Panc1 (cell line): ENCODE measurements around the gene PRKD2.

Source experiments
- CTCF ChIP-seq: fragments of 450-650 bp; IDR thresholded peaks from 2 replicates; pipeline ENCODE4 v1.5.1; 2017; ENCODE audit warnings: mild to moderate bottlenecking
- POLR2AphosphoS5 ChIP-seq: IDR thresholded peaks from 2 replicates; pipeline ENCODE4 v1.6.1; 2012; ENCODE audit warnings: mild to moderate bottlenecking, low read depth, low read length, moderate library complexity
- REST ChIP-seq, 2 experiments: IDR thresholded peaks; 2 replicates each; pipeline ENCODE4 v1.6.1; 2011 to 2012; ENCODE audit warnings: low read depth in 2 of 2, control low read depth in 1 of 2, low read length in 1 of 2, mild to moderate bottlenecking in 1 of 2, moderate library complexity in 1 of 2; ENCODE audit not compliant: insufficient read depth in 1 of 2
- SIN3A ChIP-seq: IDR thresholded peaks from 2 replicates; pipeline ENCODE4 v1.6.1; 2012; ENCODE audit warnings: low read depth, mild to moderate bottlenecking, low read length, moderate library complexity, borderline replicate concordance; ENCODE audit not compliant: insufficient read depth
- TCF7L2 ChIP-seq: IDR thresholded peaks from 2 replicates; pipeline ENCODE4 v1.6.1; 2011; ENCODE audit warnings: mild to moderate bottlenecking, low read depth, low read length, inconsistent platforms

- TF ChIP-seq CTCF (no peak), SIN3A (no peak), POLR2AphosphoS5 (no peak), REST (IDR thresholded peaks at IDR 0.05; ENCODE audit: insufficient read depth in 1 of 2, low read depth in 2 of 2, low read length in 1 of 2) (no peak), TCF7L2 (no peak)
These were observed 13.3 kb upstream of the PRKD2 start for GRCh38 chr19:46730187-46730586.
